ENCODE data around the gene MCRS1.

The MCRS1 gene

DNA sequence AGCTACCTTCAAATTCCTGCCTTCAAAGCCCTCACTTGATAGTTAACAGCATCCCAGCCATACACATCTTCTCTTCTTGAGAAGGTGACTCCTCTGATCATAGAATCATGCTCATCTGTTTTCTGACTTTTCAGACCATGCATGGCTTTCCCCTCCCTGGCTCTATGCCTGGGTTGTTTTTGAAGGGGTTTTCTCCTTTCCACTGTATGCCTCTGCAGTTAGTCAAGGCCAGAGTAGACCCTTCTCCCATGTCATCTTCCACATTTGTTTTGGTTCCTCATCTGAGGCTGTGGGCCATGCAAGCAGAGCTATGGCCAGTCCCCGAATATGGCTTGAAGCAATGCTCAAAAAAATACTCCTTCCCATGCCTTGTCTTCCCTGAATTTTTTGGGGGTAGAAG, 14.3 kb upstream of the MCRS1 start:
- no peak for DNase-seq

DNA sequence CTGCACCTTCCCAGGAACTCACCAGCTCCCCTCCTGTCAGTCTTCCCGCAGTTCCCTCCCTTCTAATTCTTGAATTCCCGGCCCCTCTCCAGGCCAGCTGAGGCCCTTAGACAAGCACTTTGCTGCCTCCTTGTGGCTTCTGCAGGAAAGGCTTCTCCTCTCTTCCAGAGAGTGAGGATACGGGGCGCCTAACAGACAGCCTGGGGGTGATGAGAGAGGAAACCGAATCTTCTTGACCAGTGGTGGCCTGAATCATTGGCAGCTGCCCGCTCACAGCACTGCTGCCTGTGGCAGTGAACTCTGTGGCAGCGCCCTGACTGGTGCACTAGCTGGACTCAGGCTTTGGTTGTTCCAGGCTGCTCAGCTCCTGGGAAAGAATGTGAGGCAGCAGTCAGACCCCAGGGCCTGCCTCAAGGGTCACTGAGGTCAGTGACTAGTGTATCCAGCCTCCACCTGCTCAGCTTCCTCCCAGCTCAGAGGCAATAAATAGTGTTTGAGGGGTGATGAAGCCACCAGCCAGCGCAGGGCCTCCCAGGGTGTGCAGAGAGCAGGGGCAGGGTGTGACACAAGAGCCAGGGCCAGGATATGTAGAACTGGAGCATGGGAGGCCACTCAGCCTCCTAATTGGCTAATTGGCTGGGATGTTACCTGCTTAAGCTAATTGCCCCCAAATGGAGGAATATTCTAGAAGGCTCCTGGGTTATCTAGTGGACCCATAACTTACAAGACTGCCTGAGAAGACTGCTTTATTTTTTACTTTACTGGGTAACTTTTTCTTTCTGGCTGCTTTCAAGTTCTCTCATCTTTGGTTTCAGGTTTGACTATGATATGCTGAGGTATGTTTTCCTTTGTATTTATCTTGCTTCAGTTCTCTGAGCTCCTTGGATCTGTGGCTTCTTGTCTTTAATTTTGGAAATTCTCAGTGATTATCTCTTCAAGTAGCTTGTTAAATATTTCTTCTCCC, 12.9 kb upstream of the MCRS1 start:
- DNase-seq, result peak; percentile 66

DNA sequence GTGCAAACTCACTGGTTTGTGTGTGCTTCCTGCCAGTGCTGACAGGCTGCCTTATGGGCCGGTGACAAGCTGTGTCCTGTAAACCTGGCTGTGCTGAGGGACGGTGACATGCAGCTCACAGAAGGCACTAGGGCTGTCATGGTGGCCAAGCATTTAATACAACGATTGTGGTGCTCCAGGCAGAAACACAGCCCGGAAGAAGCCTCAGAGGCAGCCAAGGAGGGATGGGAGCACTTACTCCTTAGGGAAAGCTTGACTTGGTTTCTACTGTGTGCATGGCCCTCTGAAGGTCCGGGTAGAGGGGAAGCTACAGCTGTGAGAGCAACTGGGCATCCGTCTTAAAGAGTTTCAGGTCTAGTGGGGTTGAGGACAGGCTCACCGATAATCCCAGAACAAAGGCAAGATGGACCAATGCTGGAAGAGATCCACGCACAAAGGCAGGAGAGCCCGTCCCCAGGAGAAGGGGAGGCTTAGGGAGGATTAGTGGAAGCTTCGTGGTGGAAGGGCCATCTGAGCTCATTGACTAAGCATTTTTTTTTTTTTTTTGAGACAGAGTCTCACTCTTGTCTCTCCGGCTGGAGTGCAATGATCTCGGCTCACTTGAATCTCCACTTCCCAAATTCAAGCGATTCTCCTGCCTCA, 10.7 kb upstream of the MCRS1 start:
- DNase-seq, result no peak

DNA sequence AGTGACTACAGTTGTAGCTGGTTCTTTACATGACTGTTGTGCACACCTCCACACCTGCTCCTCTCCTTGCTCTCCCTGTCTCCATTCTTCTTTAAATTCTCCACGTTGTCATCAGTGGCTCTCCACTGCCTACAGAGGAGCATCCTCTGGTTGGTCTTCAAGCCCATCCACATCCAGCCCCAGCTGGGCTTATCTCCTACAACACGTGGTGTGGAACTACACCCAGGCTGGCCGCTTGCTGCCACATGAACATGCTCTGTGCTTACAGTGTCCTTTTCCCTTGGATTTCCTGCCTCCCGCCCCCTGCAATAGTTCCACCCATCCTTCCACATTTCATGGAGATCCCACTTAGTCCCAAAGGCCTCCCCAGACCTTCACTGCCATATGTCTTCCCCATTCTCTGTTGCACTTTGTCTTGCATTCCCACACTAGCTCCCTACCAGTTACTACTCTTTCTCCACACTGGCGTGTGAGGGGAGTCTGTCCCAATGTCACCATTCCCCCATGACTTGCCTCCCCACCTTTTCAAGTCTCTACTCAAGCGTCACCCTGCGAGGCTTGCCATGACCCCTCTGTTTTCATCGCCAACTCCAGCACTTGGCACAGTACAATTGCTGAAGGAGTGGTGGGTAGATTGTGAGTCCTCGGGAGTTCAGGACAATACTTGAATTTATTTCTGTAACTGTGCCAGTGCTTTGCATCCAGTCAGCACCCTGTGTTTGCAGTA, 9.8 kb upstream of the MCRS1 start:
- DNase-seq, result no peak

DNA sequence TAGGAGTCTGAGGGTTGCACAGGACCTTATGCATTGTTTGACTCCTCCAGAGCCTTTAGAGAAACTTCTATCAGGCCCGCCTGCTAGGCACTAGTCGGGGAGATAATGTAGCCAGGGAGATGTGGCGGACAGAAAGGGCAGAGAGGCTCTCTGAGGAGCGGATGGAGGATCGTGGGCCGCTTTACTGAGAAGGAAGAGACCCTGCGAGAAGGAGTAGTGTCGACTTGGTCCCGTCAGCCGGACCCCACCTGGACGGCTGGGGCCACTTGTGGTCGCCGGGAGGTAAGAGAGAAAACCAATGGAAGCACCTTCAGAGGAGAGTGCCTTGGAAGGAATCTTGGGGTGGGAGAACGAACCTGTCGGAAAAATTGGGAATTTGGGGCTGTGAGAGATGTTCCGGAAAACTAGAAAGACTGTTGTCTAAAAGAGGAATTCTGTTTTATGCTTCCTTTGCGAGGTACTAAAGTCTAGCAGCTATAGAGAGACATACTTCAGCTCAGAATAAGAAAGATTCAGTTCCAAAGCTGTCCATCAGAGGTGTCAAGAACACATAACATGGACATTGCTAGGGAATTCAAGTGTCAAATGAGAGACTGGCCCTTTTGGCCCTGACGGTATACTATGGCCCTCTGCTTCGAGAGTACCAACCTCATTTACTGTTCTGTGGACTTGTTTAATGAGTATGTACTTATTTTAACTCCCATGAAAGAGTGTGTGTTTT, 660 bp upstream of the MCRS1 start:
- no peak for DNase-seq

DNA sequence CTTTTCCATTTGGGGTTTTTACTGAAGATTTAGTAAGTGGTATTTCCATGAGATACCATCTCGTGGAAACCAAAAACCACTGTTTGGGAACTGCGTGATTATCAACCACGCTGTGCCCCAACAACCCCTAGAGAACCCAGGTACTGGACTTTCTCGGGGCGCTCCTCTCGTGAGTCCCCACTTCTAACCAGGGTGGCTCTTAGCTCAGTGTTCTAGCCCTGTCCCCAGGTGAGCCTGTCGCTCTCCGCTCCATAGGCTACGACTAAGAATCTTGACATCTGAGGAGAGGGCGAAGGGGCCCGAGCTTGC, 686 bp downstream of the MCRS1 start:
- DNase-seq, result no peak

DNA sequence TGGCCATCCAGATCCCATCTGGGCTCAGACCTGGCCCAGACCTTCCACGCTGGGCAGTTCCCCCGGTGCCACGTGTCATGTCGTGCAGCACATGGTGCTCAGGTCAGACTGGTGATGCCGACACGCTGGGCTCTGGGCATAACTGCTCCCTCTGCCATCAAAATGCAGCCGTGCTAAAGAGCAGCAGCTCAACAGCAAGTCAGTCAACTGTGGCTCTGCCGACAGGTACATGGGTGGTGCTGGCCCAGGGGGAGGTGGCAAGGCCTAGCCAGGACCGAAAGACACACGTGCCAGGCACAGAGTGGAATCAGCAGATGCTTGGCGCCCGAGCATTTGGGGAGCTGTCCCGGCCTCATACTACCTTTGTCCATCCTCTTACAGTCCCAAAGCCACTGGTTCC, 1.6 kb downstream of the MCRS1 start:
- DNase-seq, result no peak

DNA sequence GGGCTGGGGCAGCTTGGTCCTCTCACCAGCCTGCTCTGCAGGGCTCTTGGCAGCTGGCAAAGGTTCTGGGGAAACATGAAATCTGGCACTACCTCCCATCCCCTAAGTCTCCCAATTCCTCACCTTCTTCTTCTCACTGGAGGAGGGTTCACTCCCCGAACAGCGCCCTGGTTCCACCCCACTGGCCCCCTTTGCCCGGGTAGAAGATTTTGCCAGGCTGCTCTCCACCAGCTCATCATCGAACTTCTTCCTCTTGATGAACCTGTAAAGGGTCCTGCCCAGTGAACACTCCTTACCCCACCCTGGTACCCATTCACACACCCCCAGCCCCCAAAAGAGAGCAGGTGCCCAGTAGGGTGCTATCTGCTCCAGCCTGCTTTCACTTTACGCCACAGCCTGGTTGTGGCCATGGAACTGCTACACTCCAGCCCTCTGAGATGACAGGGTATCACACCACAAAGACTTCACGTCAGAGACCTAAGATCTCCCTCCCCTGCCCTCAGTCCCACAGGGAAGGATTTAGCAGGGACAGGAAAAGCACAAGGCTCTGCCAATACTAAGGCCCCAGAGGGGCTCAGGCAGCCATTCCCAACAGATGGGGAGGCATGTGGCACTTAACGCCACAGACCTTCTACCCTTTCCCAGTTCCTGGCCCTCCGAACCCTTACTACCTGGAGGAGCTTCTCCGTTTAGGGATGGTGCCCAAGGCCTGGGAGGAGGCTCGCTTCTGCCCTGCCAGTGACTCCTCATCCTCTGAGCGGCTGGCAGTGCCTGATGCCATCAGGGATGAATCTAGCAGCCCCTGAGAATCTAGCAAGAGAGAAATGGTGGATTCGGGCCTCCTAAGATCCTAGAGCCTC, 2.3 kb downstream of the MCRS1 start:
- no peak for DNase-seq

DNA sequence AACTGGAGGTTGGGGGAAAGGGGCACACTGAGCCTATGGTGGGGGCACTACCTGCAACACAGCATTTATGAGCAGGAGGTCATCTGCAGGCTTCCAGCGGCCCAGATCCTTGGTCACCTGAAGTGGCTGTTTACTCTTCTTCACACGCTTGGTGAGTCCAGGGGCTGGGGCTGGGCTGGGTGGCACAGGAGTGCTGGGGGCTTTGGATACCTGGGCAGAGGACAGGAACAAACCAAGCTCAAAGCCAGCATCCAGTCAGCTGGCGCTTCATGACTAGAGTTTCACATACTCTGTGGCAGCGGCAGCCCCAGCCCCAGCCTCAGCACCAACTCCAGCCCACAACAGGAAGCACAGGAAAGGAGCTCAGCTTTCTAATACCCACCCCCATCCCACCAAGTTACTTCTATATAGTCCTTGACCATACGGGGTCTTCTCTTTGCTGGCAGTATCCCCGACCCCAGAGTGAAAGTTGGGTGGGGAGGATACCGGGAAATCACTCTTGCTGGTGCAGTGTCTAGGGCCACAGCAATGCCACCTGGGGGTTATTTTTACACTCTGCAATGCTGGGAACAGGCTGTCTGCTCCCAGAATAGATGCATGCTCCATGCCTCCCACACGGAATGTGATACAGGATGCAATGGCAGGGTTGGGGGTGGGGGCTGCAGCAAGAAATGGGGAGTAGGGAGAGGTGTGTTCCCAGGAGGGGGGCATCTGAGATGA, 3.1 kb downstream of the MCRS1 start:
- DNase-seq, result no peak

DNA sequence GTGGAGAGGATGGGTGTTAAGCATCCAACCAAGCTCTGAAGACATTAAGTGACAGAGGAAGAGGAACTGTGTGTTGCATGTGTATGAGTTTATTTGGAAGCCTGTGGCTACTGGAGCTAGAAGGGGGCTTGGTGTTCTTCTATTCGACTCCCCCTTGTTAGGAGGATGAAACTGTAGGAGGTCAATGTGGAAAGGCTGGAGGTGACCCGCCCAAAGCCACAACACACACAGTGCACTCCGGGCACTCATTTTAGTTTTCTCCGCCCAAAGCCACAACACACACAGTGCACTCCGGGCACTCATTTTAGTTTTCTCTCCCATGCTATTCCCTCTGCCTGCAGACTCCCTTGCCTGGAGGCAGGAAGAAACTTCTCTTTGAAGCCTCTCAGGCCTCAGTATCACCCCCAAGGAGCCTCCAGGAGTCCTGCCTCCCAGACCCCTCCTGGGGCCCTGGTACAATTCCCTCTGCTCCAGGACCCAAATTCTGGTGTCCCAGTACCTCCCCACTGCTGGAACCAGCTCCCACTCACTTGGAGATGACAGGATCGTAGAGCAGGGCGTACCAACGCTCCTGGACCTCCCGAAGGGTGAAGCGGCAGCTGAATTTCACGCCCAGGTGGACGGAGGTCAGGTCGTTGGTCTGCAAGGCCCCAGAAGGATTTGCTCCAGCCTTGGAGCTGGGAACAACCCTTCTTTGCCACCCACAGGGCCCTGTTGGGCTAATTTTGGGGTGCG, 3.8 kb downstream of the MCRS1 start:
- DNase-seq, result no peak

DNA sequence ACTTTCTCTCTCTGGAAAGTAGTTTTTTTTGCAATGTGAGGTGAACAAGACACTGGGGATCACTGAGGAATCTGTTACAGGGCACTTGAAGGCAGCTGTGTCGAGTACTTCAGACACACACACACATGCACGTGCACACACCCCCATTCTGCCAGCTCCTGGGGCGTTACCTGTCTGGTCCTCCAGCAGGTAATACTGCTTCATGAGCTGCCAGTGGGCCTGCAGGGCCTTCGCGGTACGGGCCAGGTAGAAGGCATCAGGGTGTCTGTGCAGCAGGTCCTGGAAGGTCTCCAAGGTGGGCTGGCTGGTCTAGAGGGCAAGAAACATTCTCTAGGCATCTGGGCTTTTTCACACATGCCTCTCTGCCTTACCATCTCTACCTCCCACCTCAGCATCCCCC, 5.1 kb downstream of the MCRS1 start:
- DNase-seq, result no peak

DNA sequence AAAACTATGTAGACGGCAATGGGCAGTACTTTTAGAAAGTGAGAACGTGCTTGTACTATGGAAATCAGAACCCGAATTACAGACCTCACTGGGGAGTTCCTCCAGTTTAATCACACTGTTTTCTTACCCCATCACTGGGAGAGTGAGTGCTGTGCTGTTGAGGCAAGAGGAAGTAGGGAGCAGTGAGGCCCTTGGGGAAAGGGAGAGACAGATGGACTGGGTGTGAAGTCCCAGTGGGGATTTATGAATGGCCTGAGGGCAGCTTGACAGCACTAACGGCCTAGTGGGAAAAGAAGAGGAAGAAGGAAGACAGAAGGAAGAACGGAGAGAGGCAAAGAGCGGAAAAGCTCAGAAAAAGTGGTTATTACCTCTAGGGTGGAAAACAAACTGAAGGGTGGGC, 5.7 kb downstream of the MCRS1 start:
- DNase-seq, result no peak

DNA sequence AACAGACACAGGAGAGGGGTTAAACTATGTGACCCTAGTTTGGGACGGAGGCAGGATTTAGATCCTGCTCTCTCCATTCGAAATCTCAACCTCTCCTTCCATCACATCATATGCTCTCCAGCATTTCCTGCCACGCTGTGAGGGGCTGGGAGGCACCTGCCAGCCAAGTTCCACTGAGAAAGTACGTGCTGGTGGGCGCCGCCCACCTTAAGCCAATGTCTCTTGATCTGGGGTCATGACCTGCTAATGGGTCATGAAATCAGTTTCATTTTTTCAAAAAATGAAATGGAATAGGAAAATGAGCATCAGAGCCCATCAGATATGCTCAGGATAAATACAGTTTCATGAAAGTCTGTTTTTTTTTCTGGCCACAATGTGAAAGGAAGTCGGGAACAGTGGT, 7.2 kb downstream of the MCRS1 start:
- no peak for DNase-seq

DNA sequence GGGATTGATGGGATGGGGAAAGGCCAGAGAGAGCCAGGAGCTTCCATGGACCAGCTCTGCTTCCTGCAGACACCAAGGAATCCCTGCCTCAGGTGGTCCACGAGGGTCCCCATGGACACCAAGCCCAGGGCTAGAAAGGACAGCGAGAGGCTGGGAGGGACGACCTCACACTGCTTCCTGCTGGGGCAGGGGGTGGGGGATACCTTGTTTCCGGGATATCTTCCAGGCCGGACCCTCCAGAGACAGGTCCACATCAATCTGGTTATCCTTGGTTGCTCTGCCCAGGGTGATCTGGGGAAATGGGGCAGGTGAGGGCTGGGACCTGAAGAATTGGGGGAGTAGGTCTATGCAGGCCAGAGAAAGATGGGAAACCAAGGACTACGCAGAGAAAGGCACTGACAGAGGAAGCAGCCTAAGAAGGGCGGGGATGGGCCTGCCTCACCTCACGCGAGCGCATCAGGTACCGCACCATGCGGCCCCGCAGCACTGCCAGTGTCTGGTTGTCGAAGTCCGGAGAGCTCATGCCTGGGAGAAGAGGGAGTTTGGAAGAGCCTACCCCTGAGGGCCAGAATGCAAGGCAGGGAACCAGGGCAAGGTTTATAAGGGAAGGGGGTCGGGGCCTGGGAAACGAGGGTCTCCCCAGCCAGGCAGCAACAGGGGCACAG, 8.8 kb downstream of the MCRS1 start:
- DNase-seq, result no peak

DNA sequence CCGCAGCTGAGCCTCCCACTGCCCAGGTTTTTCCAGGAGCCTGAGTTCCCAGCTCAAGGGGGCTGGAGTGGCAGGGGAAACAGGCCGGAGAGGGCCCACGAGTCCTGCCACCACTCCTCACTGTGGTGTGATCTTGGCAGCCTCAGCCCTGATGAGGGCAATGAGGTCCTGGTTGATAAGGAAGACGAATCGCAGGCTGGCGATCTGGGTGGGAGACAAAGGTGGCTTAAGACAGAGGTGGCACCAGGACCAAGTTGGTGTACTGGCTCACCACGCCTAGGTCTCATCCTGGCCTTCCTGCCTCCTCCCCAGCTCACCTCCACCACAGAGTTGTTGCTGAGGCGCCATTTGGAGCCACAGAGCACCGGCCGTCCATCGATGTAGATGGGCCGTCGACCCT, 9.4 kb downstream of the MCRS1 start:
- no peak for DNase-seq

DNA sequence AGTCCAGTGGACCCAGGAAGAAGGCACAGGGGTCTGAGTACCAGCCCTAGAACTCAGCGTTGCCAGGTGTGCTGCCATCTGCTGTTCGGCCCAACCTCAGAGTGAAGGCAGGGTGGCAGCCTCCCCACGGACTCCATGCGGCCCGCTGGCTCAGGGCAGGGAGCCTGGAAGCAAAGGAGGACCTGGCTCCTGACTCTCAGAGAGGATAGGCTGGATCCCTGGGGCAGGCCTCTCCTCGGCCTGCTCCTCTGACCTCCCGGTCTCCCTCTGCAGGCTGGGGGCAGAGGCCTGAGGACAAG, 10.1 kb downstream of the MCRS1 start:
- no peak for DNase-seq

DNA sequence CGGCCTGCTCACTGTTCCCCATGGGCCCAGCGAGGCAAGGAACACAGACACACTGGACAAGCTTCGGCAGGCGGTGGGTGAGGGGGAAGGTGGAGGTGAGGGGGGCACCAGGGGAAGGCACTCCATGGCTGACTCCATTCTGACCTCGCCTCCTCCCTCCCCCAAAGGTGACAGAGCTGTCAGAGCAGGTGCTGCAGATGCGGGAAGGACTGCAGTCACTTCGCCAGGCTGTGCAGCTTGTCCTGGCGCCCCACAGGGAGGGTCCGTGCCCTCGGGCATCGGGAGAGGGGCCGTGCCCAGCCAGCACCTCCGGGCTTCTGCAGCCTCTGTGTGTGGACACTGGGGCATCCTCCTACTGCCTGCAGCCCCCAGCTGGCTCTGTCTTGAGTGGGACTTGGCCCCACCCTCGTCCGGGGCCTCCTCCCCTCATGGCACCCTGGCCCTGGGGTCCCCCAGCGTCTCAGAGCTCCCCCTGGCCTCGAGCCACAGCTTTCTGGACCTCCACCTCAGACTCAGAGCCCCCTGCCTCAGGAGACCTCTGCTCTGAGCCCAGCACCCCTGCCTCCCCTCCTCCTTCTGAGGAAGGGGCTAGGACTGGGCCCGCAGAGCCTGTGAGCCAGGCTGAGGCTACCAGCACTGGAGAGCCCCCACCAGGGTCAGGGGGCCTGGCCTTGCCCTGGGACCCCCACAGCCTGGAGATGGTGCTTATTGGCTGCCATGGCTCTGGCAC, 10.6 kb downstream of the MCRS1 start:
- no peak for DNase-seq

DNA sequence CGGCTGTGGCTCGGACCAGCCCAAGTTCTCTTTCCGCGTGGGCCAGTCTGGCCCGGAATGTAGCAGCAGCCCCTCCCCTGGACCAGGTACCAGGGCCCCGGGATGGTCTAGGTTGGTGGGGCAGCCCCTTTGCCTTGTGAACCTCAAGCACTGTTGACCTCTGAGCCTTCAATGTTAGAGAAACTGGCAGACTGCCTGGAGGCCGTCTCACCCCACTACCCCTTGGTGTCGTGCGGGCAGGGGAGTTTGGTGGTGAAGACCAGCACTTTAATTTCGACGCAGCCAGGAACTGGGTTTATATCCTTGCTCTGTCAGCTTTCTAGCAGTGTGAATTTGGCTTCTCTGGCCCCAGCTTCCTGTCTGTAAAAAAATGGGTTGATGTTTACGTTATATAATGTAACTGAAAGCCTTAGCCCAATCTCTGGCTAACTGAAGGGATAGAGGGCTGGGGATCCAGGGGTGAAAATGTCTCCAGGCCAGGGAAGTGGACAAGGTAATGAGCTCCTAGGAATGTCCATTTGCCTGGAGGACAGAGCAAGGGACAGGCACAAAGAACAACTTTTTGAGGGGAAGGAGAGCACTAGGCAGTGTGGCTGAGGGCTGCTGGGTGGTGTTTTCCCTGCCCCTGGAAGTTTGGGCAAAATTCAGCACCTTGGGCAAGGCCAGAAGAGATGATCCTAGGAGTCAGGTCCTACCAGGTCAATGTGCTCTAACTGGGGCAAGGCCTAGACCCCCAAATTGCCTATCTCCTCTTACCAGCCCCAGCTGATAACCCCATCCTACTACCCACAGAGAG, 11.4 kb downstream of the MCRS1 start:
- no peak for DNase-seq

Measured in stimulated activated CD4-positive, alpha-beta T cell treated with anti-CD3 and anti-CD28 coated beads, Interleukin-15, amount 100 ng/mL, for 24 hours (primary cell).